SKM-1 treated with dmso at 0.1 percent for 144 hours (cell line): ENCODE data around the gene RIPOR3.
"Not testable (repeated sequence)": the region's sequence is repeated elsewhere in the genome, so short reads cannot be mapped to it uniquely, and the experiment has no call there.

Source experiments
- DNase-seq: peaks from one replicate; lab custom pipeline; 2025; ENCODE audit not compliant: unreplicated experiment; lab: John Stamatoyannopoulos, UW

The RIPOR3 gene

DNA sequence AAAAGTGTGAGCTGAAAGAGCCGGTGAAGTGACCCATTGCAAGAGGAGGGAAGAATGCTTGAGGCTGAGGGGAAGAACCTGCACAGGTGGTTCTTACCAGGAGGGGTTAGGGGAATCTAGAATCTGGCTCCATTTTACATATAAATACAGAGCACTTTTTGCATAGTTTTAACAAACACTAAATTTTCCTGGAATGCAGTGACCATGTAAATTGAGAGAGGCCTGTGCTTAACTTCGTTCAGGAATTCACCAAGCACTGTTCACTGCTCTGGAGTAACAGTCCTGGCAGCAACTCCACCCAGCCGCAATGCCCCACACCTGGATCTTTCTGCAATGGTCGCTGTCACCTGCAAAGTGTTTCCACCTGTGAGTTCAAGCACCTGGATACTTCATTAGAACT lies 13.2 kb upstream of the RIPOR3 start:
- no peak for DNase-seq

GRCh38 chr20:50703651-50704438 lies 12.5 kb upstream of the RIPOR3 start:
- not testable (repeated sequence) for DNase-seq

GRCh38 chr20:50701041-50701963 lies 10.0 kb upstream of the RIPOR3 start:
- no peak for DNase-seq

DNA sequence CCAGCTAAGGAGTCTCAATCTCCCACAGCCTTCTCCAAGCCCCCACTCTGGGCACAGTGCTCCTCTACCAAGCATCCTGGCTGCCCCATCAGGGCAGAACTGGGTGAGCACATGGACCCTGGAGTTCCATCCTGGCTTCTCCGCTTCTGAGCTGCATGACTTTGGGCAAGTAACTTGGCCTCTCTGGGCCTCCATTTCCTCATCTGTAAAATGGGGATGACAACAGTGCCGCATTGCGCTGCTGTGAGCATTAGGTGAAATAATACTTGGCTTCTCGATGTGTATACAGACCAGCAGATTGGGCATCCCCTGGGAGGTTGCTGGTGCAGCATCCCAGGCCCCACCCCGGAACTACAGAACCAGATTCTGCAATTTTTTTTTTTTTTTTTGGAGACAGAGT lies 8.3 kb upstream of the RIPOR3 start:
- DNase-seq = no peak

GRCh38 chr20:50698255-50698654 lies 6.9 kb upstream of the RIPOR3 start:
- not testable (repeated sequence) for DNase-seq

DNA sequence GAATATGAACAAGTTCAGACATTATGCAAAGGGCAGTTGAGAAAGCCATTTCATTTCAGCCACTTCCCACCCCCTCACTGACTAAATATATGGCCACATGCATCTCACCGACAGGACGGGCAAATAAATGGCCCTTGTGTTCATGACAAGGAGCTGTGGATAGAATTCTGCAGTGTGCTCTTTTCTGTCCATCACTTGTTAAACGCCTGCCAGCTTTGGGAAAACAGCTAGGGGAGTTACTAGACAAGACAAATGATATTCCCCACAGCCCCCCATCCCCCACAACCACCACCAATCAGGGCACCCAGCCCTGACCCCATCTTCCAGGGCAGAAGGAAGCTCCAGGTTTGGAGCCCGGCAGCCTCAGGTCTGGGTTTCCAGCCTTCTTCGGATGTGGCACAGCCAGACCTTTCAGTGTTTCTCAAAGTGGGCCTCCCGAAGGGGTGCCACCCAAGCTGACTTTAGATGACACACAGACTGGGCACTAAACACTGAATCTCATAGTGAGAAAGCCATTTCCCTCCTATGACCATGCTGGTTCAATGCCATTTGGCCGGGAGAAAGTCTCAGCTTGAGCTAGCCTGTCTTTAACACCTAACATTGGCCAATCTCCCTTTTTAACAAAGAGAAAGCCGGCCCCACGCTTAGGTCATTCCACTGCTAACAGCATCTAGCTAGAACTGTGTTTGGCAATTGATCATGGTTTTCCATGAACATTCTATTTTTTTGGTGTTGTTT lies 4.0 kb upstream of the RIPOR3 start:
- DNase-seq = no peak

- no peak for DNase-seq
Measured at GRCh38 chr20:50694379-50695134, 3.2 kb upstream of the RIPOR3 start.

GRCh38 chr20:50693001-50693400 lies 1.7 kb upstream of the RIPOR3 start:
- DNase-seq = no peak

GRCh38 chr20:50692552-50692933 lies 1.2 kb upstream of the RIPOR3 start:
- DNase-seq = no peak

DNA sequence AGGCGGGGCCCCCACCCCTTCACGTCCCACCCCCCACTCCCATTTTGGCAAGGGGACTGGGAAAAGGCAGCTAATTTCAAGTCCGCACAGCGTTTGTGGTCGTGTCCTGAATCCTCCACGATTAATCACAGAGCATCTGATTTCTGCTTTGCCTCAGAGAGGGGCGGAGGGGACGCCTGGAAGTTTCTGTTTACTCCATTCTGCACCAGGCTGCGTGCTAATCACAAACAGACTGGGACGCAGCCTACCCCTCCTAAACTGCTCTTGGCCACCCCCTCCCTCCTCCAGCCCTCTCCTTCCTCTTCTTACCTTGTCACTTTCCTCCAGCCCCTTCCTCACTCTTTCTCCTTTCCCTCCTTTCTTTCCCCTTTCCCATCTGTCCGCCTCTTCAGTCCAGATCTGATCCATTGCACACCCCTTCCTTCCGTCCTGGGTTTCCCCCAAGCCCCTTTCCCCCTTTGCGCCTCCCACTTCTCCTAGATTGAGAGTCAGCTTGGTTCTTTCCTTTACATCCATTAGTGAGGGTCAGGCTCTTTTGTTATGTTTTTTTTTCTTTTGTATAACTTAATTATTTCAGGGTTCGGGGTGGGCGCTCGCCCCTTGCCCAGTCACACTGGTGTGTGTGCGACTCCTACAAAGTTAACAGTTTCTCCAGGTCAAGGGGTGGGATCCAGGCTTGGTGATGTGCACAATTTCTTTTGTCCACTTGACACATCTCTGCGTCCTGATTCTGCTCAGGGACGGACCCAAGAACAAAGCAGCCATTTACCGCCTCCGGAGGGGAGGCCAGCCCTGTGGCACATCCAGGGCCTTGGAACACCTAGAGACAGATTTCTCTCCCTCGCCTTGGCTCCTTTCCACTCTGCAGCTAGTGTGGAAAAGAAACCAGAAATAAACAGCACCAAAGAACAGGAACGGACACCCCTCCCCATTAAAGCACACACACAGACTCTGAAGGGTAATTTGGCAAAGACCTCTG lies 520 bp upstream of the RIPOR3 start:
- DNase-seq = no peak

DNA sequence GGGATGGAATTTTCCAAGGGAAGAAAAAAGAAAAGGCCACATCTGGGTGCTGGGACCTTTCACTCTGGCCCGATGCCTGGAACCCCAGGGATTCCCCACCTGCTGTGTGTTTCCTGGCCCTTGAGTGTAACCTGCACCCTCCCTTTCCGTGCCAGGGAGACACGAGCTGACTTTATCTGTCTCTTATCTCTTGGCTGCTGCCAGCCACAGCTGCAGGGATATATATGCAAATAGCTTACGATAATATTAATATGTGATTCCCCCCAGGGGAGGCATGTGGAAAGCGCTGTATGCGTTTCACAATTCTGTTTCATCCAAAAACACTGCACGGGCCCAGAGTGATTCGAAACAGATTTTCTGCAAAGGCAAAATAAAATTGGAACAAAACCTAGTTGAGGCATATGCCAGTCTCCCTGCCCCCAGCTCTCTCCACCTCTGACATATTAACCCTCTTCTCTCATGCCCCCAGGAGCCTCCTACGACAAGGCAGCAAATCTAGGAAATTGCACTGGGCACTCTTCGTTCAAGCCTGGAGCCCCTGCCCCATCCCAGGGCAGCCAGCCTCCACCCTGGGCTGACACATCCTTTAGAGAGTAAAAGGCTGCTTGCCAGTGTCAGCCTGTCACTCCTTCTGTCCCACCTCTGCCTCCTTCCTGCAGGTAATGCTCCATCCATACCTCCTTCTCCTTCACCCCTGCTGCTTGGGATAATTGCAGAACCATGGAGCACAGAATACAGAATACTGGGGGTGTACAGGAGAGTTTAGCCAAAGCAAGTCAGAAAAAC lies 1.3 kb downstream of the RIPOR3 start:
- DNase-seq = no peak

DNA sequence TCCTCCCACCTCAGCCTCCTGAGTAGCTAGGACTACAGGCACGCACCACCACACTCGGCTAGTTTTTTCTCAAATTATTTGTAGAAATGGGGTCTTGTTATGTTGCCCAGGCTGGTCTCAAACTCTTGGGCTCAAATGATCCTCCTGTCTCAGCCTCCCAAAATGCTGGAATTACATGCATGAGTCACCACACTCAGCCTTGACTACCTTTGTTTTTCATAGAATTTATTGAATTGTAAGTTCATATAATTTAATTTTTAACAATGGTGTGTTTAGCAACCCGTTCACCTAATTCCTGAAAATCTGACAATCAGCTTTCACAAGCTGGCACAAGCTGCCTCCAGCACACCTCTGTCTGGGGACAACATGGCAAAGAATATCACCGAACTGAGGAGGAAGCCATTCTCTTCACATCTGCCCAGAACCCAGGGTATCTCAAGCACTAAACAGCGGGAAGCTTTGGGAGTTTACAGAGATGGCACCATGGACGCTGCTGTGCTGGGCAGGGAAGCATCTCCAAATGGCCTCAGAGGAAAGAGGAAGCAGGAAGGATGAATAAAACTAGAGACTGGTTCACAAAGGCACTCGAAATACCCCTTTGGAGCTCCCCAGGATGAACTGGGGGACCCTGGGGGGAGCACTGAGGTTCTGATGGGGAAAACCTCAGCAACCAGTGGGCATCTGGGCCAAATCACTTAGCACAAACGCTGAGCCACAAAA lies 2.9 kb downstream of the RIPOR3 start:
- DNase-seq = no peak

DNA sequence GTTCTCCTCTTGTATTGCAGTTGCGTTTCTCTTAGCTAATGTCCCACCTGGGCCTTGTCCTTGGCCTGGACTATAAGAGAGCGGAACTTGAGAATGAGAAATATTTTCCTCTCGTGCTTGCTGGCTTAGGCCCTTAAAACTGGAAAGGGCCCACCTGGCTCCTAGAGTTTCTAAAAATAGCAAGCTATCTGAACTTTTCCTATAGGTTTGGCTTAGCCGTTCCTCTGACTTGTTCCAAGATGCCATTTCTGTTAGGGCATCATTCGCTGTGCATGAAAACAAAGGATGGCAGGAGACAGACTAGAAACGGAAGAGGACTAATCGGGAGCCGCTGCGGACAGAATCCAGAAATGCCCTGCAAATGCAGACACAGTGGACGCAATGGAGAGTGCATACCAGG lies 4.5 kb downstream of the RIPOR3 start:
- no peak for DNase-seq

DNA sequence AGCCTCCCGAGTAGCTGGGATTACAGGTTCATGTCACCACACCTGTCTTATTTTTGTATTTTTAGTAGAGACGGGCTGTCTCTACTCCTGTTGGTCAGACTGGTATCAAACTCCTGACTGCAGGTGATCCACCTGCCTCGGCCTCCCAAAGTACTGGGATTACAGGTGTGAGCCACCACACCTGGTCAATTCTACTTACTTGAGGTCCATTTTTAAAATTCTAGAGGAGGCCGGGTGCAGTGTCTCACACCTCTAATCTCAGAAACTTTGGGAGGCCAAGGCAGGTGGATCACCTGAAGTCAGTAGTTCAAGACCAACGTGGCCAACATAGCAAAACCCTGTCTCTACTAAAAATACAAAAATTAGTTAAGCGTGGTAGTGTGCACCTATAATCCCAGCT lies 7.8 kb downstream of the RIPOR3 start:
- DNase-seq = no peak

GRCh38 chr20:50682947-50683530 lies 8.3 kb downstream of the RIPOR3 start:
- DNase-seq = no peak

DNA sequence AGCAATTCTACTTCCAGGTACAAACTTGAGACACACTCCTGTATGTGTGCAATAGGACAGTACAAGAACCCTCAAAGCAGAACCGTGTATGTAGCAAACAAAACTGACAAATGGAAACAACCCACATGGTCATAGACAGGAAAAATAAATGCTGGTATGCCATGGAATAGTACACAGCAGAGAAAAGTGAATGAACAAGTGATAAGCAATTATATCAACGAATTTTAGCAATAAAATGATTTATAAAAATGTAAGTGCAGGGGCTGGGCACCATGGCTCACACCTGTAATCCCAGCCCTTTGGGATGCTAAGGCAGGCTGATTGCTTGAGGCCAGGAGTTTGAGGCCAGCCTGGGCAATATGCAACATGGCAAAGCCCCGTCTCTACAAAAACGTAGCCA lies 9.3 kb downstream of the RIPOR3 start:
- DNase-seq = no peak

DNA sequence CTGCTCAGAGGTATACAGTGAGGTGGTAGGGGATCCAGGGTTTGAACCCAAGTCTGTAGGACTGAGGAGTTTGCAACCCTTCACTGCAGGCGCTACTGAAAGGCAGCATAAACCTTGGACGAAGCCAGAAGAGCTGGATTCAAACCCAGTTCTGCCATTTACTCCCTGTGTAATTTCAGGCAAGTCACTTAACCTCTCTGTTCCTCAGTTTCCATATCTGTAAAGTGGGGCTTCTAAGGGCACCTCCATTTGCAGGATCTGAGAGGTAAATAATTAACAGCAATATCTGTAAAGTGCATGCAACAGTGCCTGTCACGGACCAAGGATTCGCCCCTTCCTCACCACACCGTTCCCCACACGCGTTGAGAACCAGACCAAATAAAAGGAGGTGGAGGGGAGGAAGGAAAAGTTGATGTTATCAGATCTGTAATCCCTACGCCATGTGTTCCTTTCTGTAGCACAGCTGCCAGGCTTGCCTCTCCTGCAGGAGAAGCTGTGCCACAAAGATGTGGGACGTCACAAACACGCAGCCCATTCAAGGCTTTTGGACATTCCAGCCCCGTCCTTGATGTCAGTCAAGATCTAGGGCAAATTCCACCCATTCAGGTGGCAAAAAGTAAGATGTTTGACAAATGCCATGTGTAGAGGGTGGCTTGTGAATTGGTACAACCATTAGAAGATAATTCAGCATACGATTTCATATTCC lies 9.8 kb downstream of the RIPOR3 start:
- DNase-seq = no peak
